Endothelial cell of umbilical vein (primary cell): ENCODE results near the gene CYP27A1. TPM values are rescaled to one million over a fixed set of nuclear protein-coding genes. Genes with fewer than 3 reads are reported as not detected.

Experiments
- BruUV-seq: library from RNA; stranded (reverse); fragments of 400-500 nt; replicated peaks from 2 replicates; lab custom pipeline; 2021; lab: Mats Ljungman, UMichigan
- CTCF ChIA-PET: fragments of 300-600, 350-600 bp; sonication (Branson Sonifier 250); formaldehyde crosslinking; loops from one replicate; lab custom pipeline; 2021; ENCODE audit warnings: antibody characterized with exemption, inconsistent platforms; lab: Charles Lee
- POLR2A ChIA-PET: fragments of 300-600, 350-600 bp; sonication (Branson Sonifier 250); formaldehyde crosslinking; loops from one replicate; lab custom pipeline; 2021; ENCODE audit warnings: antibody characterized with exemption, inconsistent platforms; lab: Charles Lee
- DNase-seq: peaks from one replicate; pipeline ENCODE4 v3.0.0-alpha.2; 2011; ENCODE audit warnings: low read depth, low spot score
- FAIRE-seq: peaks from 2 replicates; lab custom pipeline; 2011; peaks lifted over from hg19 to GRCh38; lab: Jason Lieb, UNC
- H2AFZ ChIP-seq: 2 replicates; pipeline ENCODE4 v1.6.0; 2012; ENCODE audit warnings: low read depth, low read length, control low read depth, inconsistent platforms
- H3K27ac ChIP-seq: 2 replicates; pipeline ENCODE4 v1.5.1; 2011; ENCODE audit warnings: low read depth, mild to moderate bottlenecking, control low read depth, low read length, moderate library complexity; ENCODE audit not compliant: insufficient read depth
- H3K27me3 ChIP-seq, 2 experiments: 2 replicates each; pipeline versions ENCODE4 v1.6.0 to v1.6.1; 2011; ENCODE audit warnings: low read length in 2 of 2, mixed read lengths in 1 of 2; ENCODE audit not compliant: control insufficient read depth in 2 of 2, insufficient read depth in 2 of 2
- H3K36me3 ChIP-seq, 2 experiments: 2 replicates in 1 of 2; 3 replicates in 1 of 2; pipeline ENCODE4 v1.5.1; 2011; ENCODE audit warnings: low read length in 2 of 2, mild to moderate bottlenecking in 1 of 2, moderate library complexity in 1 of 2; ENCODE audit not compliant: control insufficient read depth in 2 of 2, insufficient read depth in 2 of 2; ENCODE audit errors: extremely low read depth in 1 of 2
- H3K4me1 ChIP-seq: 3 replicates; pipeline ENCODE4 v1.5.1; 2011; ENCODE audit warnings: mild to moderate bottlenecking, low read length; ENCODE audit not compliant: control insufficient read depth, insufficient read depth; ENCODE audit errors: extremely low read depth
- H3K4me2 ChIP-seq: 2 replicates; pipeline ENCODE4 v1.6.1; 2011; ENCODE audit warnings: low read length, control low read depth, mixed read lengths; ENCODE audit not compliant: insufficient read depth
- H3K4me3 ChIP-seq, 3 experiments: fragments of 200-600 bp in 1 of 3; sonication (generic), shearing (Covaris generic) in 1 of 3; replicated peaks in 1 of 3; 2 replicates each; pipeline ENCODE4 v1.5.1; 2011 to 2016; ENCODE audit warnings: control low read depth in 3 of 3, low read length in 3 of 3, mild to moderate bottlenecking in 2 of 3, inconsistent platforms in 1 of 3, low read depth in 1 of 3, moderate library complexity in 1 of 3; ENCODE audit not compliant: insufficient read depth in 1 of 3
- H3K79me2 ChIP-seq: 2 replicates; pipeline ENCODE4 v1.6.0; 2012; ENCODE audit warnings: low read length, inconsistent platforms; ENCODE audit not compliant: control insufficient read depth, insufficient read depth
- H3K9ac ChIP-seq: replicated peaks from 2 replicates; pipeline ENCODE3; 2011; ENCODE audit warnings: low read length, control low read depth; ENCODE audit not compliant: insufficient read depth; ENCODE audit errors: extremely low read depth
- H3K9me1 ChIP-seq: replicated peaks from 3 replicates; pipeline ENCODE4 v1.6.0; 2011; ENCODE audit warnings: mild to moderate bottlenecking, low read length; ENCODE audit not compliant: control insufficient read depth, insufficient read depth; ENCODE audit errors: extremely low read depth
- H3K9me3 ChIP-seq: replicated peaks from 2 replicates; pipeline ENCODE4 v1.5.1; 2012; ENCODE audit warnings: low read length, inconsistent platforms; ENCODE audit not compliant: control insufficient read depth, insufficient read depth
- H4K20me1 ChIP-seq: replicated peaks from 2 replicates; pipeline ENCODE3; 2011; ENCODE audit warnings: mild to moderate bottlenecking, low read length; ENCODE audit not compliant: control insufficient read depth, insufficient read depth; ENCODE audit errors: extremely low read depth
- EZH2 ChIP-seq: IDR thresholded peaks from 2 replicates; pipeline ENCODE4 v1.6.1; 2012; ENCODE audit warnings: borderline replicate concordance, low read depth, mild to moderate bottlenecking, moderate library complexity, low read length, inconsistent platforms; ENCODE audit not compliant: severe bottlenecking
- FOS ChIP-seq: IDR thresholded peaks from 2 replicates; pipeline ENCODE4 v1.6.1; 2011; ENCODE audit warnings: mild to moderate bottlenecking, low read length, moderate library complexity, borderline replicate concordance; ENCODE audit not compliant: insufficient read depth
- GATA2 ChIP-seq: IDR thresholded peaks from 2 replicates; pipeline ENCODE4 v1.7.0; 2011; ENCODE audit warnings: low read depth, mild to moderate bottlenecking, moderate library complexity, mixed read lengths, low read length; ENCODE audit not compliant: insufficient read length, insufficient read depth
- JUN ChIP-seq: IDR thresholded peaks from 2 replicates; pipeline ENCODE4 v1.6.1; 2011; ENCODE audit warnings: borderline replicate concordance, low read depth; ENCODE audit not compliant: insufficient read length, insufficient read depth
- MYC ChIP-seq: IDR thresholded peaks from one replicate; pipeline ENCODE4 v1.6.1; 2011; ENCODE audit warnings: mild to moderate bottlenecking, low read depth, low read length
- POLR2A ChIP-seq: IDR thresholded peaks from 2 replicates; pipeline ENCODE4 v1.6.1; 2012; ENCODE audit warnings: low read depth, mild to moderate bottlenecking, control low read depth, low read length
- POLR2AphosphoS5 ChIP-seq: IDR thresholded peaks from 2 replicates; pipeline ENCODE4 v1.6.1; 2012; ENCODE audit warnings: low read depth, mild to moderate bottlenecking, control low read depth, low read length, moderate library complexity; ENCODE audit not compliant: insufficient read depth
- dilution Hi-C: fragments of 300-500 bp; cut with MboI; formaldehyde crosslinking; loops from one replicate; pipeline ENCODE4 v1.15.0; 2019; ENCODE audit warnings: low sequenced_read_pairs; ENCODE audit not compliant: extremely low pct_ligation_motif_present
- intact Hi-C: fragments of 100-400 bp; cut with micrococcal nuclease; formaldehyde crosslinking; loops from one replicate; pipeline ENCODE4 v1.10.0; 2022
- polyA plus RNA-seq, 4 experiments: library from polyadenylated mRNA; depleted of rRNA in 3 of 4; stranded (reverse) in 3 of 4; unstranded in 1 of 4; fragments of >200 nt; gene quantifications; 2 replicates each; pipeline versions ENCODE4 v1.2.1 to v1.2.3, GENCODE V29; 2011 to 2012; ENCODE audit warnings: missing spikeins in 1 of 4
- total RNA-seq: library from RNA; stranded (reverse); gene quantifications from 2 replicates; pipeline ENCODE4 v1.2.3, GENCODE V29; 2021
- TF ChIP-seq, protein P1 (sequence below): IDR thresholded peaks from 2 replicates; pipeline ENCODE4 v1.6.1; 2011; ENCODE audit not compliant: insufficient read depth, insufficient read length
- TF ChIP-seq, protein P2 (sequence below), 2 donors: IDR thresholded peaks; 1 replicate in 1 of 2; 2 replicates in 1 of 2; pipeline ENCODE4 v1.5.1; 2011; ENCODE audit warnings: low read length in 2 of 2, mild to moderate bottlenecking in 2 of 2, moderate library complexity in 2 of 2, control low read depth in 1 of 2, inconsistent platforms in 1 of 2, low read depth in 1 of 2; ENCODE audit not compliant: insufficient read depth in 1 of 2; ENCODE audit errors: extremely low read depth in 1 of 2

Gene CYP27A1
- total and polyA plus RNA-seq, 2 donors (not counting 3 experiments of a cell fraction or from before 2014, with no cell fraction given), result 15.1 to 34.9 TPM

DNA sequence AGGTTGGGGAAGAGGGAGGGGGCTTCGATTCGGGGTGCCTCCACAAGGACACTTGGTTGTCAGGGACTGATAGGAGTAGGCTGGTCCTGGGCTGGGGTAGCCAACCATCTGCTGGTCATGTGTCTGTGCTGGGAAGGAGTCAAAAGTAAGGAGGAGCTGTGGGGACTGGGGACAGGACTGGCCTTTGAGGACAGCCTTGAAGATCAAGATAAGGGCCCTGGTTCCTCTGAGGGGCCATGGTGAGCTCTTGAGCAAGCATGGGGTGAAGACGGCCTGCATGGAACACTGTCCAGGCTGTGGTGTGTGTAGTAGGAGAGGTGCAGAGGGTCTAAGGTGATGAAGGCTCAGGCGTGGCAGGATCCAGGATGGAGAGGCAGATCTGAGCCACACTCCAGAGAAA is 1.7 kb downstream of the CYP27A1 start:
- no peak overlapping the region for H2AFZ ChIP-seq
- H3K9me3 ChIP-seq, result no peaks in the 10 kb centered on the region
- no peak overlapping the region for H3K27ac ChIP-seq
- peaks cover 6% of the 10 kb centered on the region for H3K4me1 ChIP-seq
- no peaks in the 10 kb centered on the region for H3K27me3 ChIP-seq
- no peak overlapping the region for H3K4me3 ChIP-seq
- no peak for FAIRE-seq
- no peaks in the 10 kb centered on the region for H3K36me3 ChIP-seq
- no peaks in the 10 kb centered on the region for H3K9me1 ChIP-seq
- dilution Hi-C loops (no loop called here), intact Hi-C loops (loop anchor here (2.0 kb wide), 1 partner anchor 49 kb away; no protein-coding TSS in a partner anchor)
- no TSS peak for BruUV-seq
- H3K9ac ChIP-seq, result no peak overlapping the region
- ChIA-PET POLR2A (no interaction called here), CTCF (interaction anchor here (0.7 to 4.7 kb wide), 4 partner anchors 13 to 73 kb away, joined by 3 to 38 read pairs (median 3); partner anchors contain the start of gene TTLL4)
- no peaks in the 10 kb centered on the region for H3K79me2 ChIP-seq
- no peaks in the 10 kb centered on the region for H4K20me1 ChIP-seq
- TF ChIP-seq JUN (no peak), POLR2AphosphoS5 (no peak), FOS (no peak), EZH2 (no peak), POLR2A (no peak), GATA2 (no peak), MYC (no peak)
- TF ChIP-seq, protein P1, sequence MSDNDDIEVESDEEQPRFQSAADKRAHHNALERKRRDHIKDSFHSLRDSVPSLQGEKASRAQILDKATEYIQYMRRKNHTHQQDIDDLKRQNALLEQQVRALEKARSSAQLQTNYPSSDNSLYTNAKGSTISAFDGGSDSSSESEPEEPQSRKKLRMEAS, result no peak
- TF ChIP-seq, protein P2, sequence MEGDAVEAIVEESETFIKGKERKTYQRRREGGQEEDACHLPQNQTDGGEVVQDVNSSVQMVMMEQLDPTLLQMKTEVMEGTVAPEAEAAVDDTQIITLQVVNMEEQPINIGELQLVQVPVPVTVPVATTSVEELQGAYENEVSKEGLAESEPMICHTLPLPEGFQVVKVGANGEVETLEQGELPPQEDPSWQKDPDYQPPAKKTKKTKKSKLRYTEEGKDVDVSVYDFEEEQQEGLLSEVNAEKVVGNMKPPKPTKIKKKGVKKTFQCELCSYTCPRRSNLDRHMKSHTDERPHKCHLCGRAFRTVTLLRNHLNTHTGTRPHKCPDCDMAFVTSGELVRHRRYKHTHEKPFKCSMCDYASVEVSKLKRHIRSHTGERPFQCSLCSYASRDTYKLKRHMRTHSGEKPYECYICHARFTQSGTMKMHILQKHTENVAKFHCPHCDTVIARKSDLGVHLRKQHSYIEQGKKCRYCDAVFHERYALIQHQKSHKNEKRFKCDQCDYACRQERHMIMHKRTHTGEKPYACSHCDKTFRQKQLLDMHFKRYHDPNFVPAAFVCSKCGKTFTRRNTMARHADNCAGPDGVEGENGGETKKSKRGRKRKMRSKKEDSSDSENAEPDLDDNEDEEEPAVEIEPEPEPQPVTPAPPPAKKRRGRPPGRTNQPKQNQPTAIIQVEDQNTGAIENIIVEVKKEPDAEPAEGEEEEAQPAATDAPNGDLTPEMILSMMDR (IDR thresholded peaks at IDR 0.05; ENCODE audit: extremely low read depth in 1 of 2, insufficient read depth in 1 of 2, low read depth in 1 of 2, low read length in 2 of 2), result no peak
- H3K4me2 ChIP-seq, result no peak overlapping the region
- no peak for DNase-seq
